Activated naive CD4-positive, alpha-beta T cell treated with anti-CD3 and anti-CD28 coated beads for 36 hours (primary cell): ENCODE measurements around the gene MYBBP1A. TPM values are rescaled to one million over a fixed set of nuclear protein-coding genes. Genes with fewer than 3 reads are reported as not detected.
"Not testable (repeated sequence)": the region's sequence is repeated elsewhere in the genome, so short reads cannot be mapped to it uniquely, and the experiment has no call there.

ENCODE experiments used
- CTCF ChIA-PET: fragments of 350-600 bp; sonication (Branson Sonifier 250); formaldehyde crosslinking; loops from one replicate; lab custom pipeline; 2021; ENCODE audit warnings: antibody characterized with exemption; lab: Charles Lee
- DNase-seq: peaks from one replicate; pipeline ENCODE4 v3.0.0-alpha.2; 2020
- H3K27ac Mint-ChIP-seq: one replicate; pipeline ENCODE4 v1.8.0; 2021; ENCODE audit warnings: mild to moderate bottlenecking, mixed read lengths
- H3K27me3 Mint-ChIP-seq: one replicate; pipeline ENCODE4 v1.8.0; 2021; ENCODE audit warnings: low read depth, mixed read lengths
- H3K36me3 Mint-ChIP-seq: one replicate; pipeline ENCODE4 v1.8.0; 2021; ENCODE audit warnings: low read depth, mixed read lengths
- H3K4me1 Mint-ChIP-seq: one replicate; pipeline ENCODE4 v1.8.0; 2021; ENCODE audit warnings: low read depth, mixed read lengths
- H3K4me3 Mint-ChIP-seq: one replicate; pipeline ENCODE4 v1.8.0; 2021; ENCODE audit warnings: mild to moderate bottlenecking, moderate library complexity, mixed read lengths
- H3K9me3 Mint-ChIP-seq: one replicate; pipeline ENCODE4 v1.8.0; 2021; ENCODE audit warnings: mixed read lengths
- intact Hi-C: fragments of 100-400 bp; cut with micrococcal nuclease; formaldehyde crosslinking; loops from one replicate; pipeline ENCODE4 v1.15.1; 2023
- total RNA-seq, 2 experiments: library from RNA; stranded (reverse); gene quantifications; one replicate each; pipeline ENCODE4 v1.2.3, GENCODE V29; 2021

Gene MYBBP1A, protein sequence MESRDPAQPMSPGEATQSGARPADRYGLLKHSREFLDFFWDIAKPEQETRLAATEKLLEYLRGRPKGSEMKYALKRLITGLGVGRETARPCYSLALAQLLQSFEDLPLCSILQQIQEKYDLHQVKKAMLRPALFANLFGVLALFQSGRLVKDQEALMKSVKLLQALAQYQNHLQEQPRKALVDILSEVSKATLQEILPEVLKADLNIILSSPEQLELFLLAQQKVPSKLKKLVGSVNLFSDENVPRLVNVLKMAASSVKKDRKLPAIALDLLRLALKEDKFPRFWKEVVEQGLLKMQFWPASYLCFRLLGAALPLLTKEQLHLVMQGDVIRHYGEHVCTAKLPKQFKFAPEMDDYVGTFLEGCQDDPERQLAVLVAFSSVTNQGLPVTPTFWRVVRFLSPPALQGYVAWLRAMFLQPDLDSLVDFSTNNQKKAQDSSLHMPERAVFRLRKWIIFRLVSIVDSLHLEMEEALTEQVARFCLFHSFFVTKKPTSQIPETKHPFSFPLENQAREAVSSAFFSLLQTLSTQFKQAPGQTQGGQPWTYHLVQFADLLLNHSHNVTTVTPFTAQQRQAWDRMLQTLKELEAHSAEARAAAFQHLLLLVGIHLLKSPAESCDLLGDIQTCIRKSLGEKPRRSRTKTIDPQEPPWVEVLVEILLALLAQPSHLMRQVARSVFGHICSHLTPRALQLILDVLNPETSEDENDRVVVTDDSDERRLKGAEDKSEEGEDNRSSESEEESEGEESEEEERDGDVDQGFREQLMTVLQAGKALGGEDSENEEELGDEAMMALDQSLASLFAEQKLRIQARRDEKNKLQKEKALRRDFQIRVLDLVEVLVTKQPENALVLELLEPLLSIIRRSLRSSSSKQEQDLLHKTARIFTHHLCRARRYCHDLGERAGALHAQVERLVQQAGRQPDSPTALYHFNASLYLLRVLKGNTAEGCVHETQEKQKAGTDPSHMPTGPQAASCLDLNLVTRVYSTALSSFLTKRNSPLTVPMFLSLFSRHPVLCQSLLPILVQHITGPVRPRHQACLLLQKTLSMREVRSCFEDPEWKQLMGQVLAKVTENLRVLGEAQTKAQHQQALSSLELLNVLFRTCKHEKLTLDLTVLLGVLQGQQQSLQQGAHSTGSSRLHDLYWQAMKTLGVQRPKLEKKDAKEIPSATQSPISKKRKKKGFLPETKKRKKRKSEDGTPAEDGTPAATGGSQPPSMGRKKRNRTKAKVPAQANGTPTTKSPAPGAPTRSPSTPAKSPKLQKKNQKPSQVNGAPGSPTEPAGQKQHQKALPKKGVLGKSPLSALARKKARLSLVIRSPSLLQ (N-terminal part only)
- total RNA-seq: 10 to 100 TPM; 73.7 to 80.7 TPM

DNA sequence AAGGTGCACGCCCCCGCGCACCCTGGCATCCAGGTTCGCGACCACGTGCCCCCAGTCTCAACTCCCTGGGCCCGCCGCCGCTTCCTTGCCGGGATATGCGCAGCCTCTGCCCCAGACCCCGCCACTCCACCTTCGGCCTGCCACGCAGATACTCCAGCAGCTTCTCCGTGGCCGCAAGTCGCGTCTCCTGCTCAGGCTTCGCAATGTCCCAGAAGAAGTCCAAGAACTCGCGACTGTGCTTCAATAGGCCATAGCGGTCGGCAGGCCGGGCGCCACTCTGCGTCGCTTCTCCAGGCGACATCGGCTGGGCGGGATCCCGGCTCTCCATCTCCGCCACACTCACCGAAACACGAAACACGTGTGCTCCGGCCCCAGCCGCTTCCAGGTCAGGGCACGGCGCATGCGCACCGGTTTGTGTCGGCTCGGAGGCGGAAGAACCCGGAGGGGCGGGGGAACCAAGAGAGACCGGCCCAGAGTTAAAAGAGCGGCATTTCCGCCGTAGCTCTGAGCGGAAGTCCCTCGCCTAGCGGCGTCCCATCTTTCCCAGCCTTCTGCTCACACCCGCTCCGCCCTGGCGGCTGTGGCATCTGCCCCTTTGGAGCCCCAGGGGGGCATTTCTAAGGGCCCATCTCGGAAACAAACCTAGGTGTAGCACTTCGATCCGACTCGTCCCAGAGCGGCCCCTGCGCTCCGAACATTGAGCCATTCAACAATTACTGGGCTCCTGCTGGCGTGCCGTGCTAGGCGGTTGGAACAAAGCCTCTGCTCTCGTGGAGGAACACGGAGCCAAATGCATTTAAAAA is at the start of gene MYBBP1A:
MYBBP1A (minus strand) TSS at position 388 of the 803 bp plus-strand sequence; CDS start at position 328, 60 bp downstream.
- CTCF ChIA-PET: interaction anchor here (6.9 kb wide), 1 partner anchor 11 kb away, joined by 45 read pairs; no protein-coding TSS in a partner anchor
- peak within 1 kb of the TSS; percentile 97 for H3K4me3 Mint-ChIP-seq
- intact Hi-C loops: loop anchor here (1.0 kb wide), 1 partner anchor 8 kb away; no protein-coding TSS in a partner anchor
- H3K9me3 Mint-ChIP-seq: no peaks in the 10 kb centered on the region
- H3K4me1 Mint-ChIP-seq: peaks cover 23% of the 10 kb centered on the region
- no peaks in the 10 kb centered on the region for H3K27me3 Mint-ChIP-seq
- H3K36me3 Mint-ChIP-seq: peaks cover 30% of the 10 kb centered on the region
- DNase-seq: peak; percentile 98
- peak within 1 kb of the TSS; percentile 92 for H3K27ac Mint-ChIP-seq

DNA sequence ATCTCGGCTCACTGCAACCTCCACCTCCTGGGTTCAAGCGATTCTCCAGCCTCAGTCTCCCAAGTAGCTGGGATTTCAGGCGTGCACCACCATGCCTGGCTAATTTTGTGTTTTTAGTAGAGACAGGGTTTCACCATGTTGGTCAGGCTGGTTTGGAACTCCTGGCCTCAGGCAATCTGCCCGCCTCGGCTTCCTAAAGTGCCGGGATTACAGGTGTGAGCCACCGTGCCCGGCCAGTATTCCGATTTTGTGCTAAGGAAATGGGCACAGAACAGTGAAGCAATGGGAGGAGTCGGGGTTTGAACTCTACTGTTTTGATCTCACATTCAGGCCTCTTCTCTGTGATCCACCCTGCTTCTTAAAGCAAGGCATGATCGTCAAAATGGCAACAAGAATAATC is 49.6 kb upstream of the MYBBP1A start:
- H3K27ac Mint-ChIP-seq, intact Hi-C loops, DNase-seq, H3K4me1 Mint-ChIP-seq, H3K9me3 Mint-ChIP-seq, H3K27me3 Mint-ChIP-seq, CTCF ChIA-PET, H3K36me3 Mint-ChIP-seq, H3K4me3 Mint-ChIP-seq: not testable (repeated sequence)

DNA sequence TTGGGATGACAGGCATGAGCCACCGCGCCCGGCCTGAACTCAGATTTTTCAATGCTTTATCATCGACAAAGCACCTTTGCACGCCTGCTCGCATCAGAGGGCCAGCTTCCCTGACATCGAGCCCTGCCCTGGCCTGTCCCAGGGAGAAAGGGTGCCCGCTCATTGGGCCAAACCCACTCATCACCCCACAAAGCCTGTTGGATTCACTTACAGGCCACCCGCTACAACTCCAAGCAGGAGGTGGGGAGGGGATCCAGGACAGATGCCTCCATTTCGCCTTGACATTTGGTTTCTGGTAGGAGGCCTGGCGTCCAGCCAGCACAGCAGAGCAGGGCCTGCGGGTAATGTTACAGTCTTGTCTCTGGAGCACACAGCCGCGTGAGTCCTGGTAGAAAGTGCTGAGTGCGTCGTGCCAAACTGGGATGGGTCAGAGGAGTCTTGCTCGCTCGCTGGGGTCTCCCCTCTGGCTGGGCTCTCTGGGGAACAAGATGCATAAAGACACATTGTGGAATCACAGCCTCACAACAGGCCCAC is 49.0 kb upstream of the MYBBP1A start:
- Mint-ChIP-seq H3K27ac (no peak overlapping the region), H3K27me3 (peaks cover 9% of the 10 kb centered on the region), H3K9me3 (peaks cover 1% of the 10 kb centered on the region), H3K36me3 (no peaks in the 10 kb centered on the region), H3K4me3 (no peak overlapping the region), H3K4me1 (no peaks in the 10 kb centered on the region)
- intact Hi-C loops: no loop called here
- DNase-seq: no peak
- CTCF ChIA-PET: no interaction called here

DNA sequence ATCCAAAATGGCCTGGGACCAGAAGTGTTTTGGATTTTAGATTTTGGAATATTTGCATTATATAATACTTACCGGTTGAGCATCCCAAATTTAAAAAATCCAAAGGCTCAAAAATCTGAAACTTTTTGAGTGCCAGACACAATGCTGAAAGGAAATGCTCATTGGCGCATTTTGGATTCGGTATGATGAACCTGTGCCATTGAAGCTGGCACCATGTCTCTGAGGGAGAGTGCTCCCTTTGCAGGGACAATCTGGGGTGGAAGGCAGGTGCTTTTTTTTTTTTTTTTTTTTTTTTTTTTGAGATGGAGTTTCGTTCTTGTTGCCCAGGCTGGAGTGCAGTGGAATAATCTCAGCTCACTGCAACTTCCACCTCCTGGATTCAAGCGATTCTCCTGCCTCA is 46.9 kb upstream of the MYBBP1A start:
- no peak for DNase-seq
- H3K36me3 Mint-ChIP-seq: no peaks in the 10 kb centered on the region
- H3K27me3 Mint-ChIP-seq: no peaks in the 10 kb centered on the region
- intact Hi-C loops: no loop called here
- no peak overlapping the region for H3K27ac Mint-ChIP-seq
- H3K4me1 Mint-ChIP-seq: no peaks in the 10 kb centered on the region
- peaks cover 1% of the 10 kb centered on the region for H3K9me3 Mint-ChIP-seq
- no peak overlapping the region for H3K4me3 Mint-ChIP-seq
- CTCF ChIA-PET: no interaction called here

DNA sequence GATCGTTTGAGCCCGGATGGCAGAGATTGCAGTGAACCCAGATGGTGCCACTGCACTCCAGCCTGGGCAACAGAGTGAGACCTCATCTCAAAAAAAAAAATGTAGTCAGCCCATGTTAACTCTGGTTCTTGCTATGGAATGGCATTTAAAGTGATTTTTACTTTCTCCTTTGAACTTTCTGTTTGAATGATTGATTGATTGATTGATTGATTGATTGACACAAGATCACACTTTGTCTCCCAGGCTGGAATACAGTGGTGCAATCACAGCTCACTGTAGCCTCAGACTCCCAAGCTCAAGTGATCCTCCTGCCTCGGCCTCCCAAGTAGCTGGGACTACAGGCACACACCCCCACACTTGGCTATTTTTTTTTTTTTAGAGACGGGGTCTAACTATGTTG is 46.1 kb upstream of the MYBBP1A start:
- no peaks in the 10 kb centered on the region for H3K4me1 Mint-ChIP-seq
- no peaks in the 10 kb centered on the region for H3K36me3 Mint-ChIP-seq
- no peaks in the 10 kb centered on the region for H3K27me3 Mint-ChIP-seq
- intact Hi-C loops: no loop called here
- H3K9me3 Mint-ChIP-seq: peaks cover 1% of the 10 kb centered on the region
- H3K27ac Mint-ChIP-seq: no peak overlapping the region
- H3K4me3 Mint-ChIP-seq: no peak overlapping the region
- CTCF ChIA-PET: interaction anchor here (0.9 to 1.1 kb wide), 2 partner anchors 35 to 84 kb away, joined by 3 read pairs; no protein-coding TSS in a partner anchor
- no peak for DNase-seq

DNA sequence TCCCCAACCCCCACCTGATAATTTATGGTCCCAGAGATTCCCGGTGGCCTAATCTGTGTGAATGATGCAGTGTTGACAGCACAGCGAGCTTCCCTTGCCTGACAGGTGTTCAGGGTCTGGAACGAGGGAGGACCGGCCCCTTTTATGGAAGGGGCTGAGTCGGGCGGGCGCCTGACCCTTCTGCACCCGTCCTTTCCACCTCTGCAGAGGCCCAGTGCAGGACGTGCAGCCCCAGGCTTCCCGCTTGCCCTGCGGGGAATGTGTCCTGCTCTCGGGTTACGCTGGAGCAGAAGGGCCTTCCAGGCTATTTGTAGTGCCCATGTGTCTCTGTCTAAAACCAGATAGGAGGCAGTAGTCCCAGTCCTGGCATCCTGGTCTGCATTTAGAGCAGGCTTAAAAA is 45.4 kb upstream of the MYBBP1A start:
- no peaks in the 10 kb centered on the region for H3K36me3 Mint-ChIP-seq
- intact Hi-C loops: no loop called here
- H3K27ac Mint-ChIP-seq: no peak overlapping the region
- no peaks in the 10 kb centered on the region for H3K4me1 Mint-ChIP-seq
- H3K27me3 Mint-ChIP-seq: no peaks in the 10 kb centered on the region
- DNase-seq: no peak
- CTCF ChIA-PET: interaction anchor here (0.9 to 1.1 kb wide), 2 partner anchors 34 to 83 kb away, joined by 3 read pairs; no protein-coding TSS in a partner anchor
- H3K9me3 Mint-ChIP-seq: peaks cover 1% of the 10 kb centered on the region
- H3K4me3 Mint-ChIP-seq: no peak overlapping the region

DNA sequence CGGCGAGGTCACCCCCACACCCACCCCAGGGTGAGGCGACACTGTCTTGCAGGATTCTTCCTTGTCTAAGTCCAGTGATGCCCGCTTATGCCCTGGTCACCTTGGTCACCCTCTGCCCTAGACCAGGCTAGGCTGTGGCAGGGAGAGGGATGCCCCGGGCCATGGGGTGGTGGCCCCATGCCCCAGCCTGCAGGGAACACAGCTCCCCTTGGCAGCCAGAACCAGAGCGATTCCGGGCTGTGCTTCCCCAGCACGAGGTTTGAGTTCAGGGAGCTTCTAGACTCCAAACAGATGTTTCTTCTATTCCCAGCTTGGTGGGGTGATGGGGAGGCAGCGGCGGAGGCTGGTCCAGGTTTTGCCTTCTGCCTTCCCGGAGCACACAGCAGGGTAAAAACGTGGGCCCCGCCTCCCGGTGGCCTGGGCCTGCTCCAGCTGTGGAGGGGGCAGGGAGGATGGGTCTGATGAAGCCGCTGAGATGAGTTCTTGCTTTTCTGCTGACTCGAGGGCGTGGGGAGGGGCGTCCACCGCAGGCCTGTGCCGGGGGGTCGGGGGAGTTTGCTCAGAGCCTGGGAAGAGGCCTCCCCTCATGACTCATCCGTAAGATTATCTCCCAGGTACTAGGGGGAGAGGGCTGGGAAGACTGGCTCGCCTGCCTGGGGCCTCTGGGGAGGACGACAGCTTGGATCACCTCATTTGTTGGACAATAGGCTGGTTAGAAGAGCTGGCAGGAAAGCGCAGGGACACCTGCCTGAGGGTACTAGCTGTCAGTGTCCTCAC is 44.5 kb upstream of the MYBBP1A start:
- intact Hi-C loops: no loop called here
- no peaks in the 10 kb centered on the region for H3K36me3 Mint-ChIP-seq
- CTCF ChIA-PET: no interaction called here
- no peak for DNase-seq
- H3K4me1 Mint-ChIP-seq: peaks cover 3% of the 10 kb centered on the region
- H3K4me3 Mint-ChIP-seq: no peak overlapping the region
- peaks cover 2% of the 10 kb centered on the region for H3K27me3 Mint-ChIP-seq
- peaks cover 1% of the 10 kb centered on the region for H3K9me3 Mint-ChIP-seq
- no peak overlapping the region for H3K27ac Mint-ChIP-seq

DNA sequence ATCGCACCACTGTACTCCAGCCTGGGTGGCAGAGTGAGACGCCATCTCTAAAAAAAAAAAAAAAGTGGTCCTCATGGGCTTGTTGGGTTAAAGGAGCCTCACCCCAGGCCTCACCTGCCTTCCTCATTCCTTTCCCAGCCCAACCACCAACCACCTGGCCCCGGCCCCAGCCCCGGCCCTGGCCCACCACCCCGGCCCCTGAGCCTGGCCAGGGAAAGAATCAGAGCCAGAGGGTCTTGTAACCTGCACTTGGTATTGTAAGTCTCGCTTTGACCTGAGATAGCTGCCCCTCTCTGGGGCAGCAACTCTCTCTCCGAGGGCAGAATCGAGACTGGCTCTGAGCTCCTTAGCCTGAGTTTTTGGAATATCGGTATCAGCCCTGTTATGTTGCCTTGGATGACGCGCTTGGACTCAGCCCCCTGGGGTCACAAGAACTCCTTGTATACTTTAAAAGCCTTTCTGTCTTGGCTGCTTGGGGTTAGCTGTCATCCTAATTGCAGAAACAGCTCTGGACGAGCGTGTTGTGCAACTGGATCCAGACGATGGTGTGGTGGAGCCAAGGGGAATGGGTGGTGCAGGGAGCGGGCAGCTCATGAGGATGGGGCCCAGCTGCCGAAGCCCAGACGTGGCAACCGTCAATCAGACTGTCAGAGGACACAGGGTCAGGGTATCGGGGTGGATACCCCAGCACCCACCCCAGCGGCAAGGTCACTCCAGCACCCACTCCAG is 43.8 kb upstream of the MYBBP1A start:
- no peak overlapping the region for H3K27ac Mint-ChIP-seq
- peaks cover 3% of the 10 kb centered on the region for H3K4me1 Mint-ChIP-seq

DNA sequence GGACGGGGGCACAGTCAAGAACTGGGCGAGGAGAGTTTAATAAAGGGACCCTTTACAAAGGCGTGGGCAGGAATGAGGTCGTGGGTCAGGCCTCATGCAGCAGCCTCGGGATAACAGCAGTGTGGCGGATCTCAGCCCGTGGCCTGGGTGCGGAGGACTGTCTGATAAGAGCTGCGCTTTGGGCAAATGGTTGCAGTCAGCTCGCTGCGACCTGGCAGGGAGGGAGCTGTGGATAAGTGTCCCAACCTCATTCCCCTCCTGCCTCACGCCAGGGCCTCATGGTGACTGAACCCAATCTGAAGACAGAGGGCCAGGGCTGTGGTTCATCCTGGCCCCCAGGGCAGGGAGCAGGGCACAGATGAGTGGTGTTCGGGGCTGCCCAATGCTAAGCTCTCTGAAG is 42.8 kb upstream of the MYBBP1A start:
- CTCF ChIA-PET: interaction anchor here (1.0 kb wide), 1 partner anchor 31 kb away, joined by 3 read pairs; no protein-coding TSS in a partner anchor
- Mint-ChIP-seq H3K4me3 (no peak overlapping the region), H3K4me1 (peaks cover 3% of the 10 kb centered on the region), H3K9me3 (peaks cover 1% of the 10 kb centered on the region), H3K27ac (no peak overlapping the region), H3K36me3 (no peaks in the 10 kb centered on the region), H3K27me3 (peaks cover 2% of the 10 kb centered on the region)
- no peak for DNase-seq
- intact Hi-C loops: no loop called here

More for the DNA sequence above, 43.8 kb upstream of the MYBBP1A start:
- no peaks in the 10 kb centered on the region for H3K36me3 Mint-ChIP-seq
- intact Hi-C loops: no loop called here
- H3K27me3 Mint-ChIP-seq: peaks cover 2% of the 10 kb centered on the region
- CTCF ChIA-PET: no interaction called here
- H3K4me3 Mint-ChIP-seq: no peak overlapping the region
- H3K9me3 Mint-ChIP-seq: peaks cover 1% of the 10 kb centered on the region
- no peak for DNase-seq
